ENCODE results near the gene PIBF1.

The PIBF1 gene

DNA sequence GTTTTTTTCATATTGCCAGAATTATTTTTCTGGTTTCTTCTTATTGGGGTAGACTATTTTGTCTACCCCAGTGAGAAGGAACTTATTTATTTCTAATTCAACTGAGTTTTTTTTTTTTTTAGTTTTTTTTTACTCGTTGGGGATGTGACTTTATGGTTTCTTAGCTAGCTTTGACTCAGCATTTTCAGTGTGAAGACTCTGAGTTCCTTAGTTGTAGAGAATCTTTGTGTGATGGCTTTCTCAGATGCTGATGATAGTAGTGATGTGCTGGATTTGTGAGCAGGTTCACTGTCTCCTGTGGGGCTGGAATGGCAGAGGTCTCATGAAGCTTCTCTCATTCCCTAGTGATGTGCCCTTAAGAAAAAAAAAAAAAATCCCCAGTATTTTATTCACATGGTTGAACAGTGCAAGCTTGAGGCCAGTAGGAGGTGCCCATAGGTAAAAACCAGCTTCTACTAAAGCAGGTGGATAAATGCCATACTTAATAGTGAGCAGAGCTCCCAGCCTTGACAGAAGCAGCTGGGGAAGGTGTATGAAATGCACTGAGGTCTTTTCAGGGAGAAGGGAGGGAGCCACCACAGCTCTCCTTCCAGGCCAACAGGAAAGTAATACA, 170.7 kb downstream of the PIBF1 start:
- Histone ChIP-seq H3K9ac (ENCODE audit: low read length) (no peak overlapping the region), H3K4me3 (ENCODE audit: low read length) (no peak overlapping the region), H3K4me1 (ENCODE audit: control insufficient read depth, insufficient read depth, low read length) (peaks cover 23% of the 10 kb centered on the region)

DNA sequence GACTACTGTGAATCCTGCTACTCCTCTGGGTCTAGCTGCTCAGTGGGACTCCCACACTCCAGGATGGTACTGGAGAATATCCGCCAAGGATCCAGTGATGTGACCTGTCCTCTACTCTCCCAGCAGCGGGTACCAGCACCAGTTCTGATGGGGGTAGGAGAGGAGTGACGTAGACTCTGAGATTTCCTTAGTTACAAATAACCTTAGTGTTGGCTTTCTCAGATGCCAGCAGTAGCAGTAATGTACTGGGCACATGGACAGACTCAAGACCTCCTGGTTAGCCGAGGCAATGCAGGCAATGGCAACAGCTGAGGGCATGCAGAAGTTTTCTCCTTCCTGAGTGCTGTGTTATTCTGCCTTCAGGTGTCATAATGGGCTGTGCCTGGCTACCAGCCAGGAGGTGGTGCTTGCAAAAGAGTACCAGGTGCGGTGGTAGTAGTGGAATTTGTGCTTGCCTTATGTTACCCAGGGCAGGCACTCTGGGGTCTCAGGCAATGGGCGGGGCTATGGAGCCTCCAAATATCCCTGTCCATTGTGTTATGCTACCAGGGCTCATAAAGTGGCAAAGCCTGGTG, 171.5 kb downstream of the PIBF1 start:
- no peaks in the 10 kb centered on the region for H3K36me3 ChIP-seq (ENCODE audit: control insufficient read depth, insufficient read depth, low read length)
- no peaks in the 10 kb centered on the region for H3K27me3 ChIP-seq (ENCODE audit: control insufficient read depth, insufficient read depth, low read length)
- peaks cover 23% of the 10 kb centered on the region for H3K4me1 ChIP-seq (ENCODE audit: control insufficient read depth, insufficient read depth, low read length)
- H3K9me3 ChIP-seq (ENCODE audit: control insufficient read depth, low read length): no peaks in the 10 kb centered on the region
- H3K4me3 ChIP-seq (ENCODE audit: low read length): no peak overlapping the region
- no peak overlapping the region for H3K9ac ChIP-seq (ENCODE audit: low read length)

More for the DNA sequence above, 170.7 kb downstream of the PIBF1 start:
- H3K27me3 ChIP-seq (ENCODE audit: control insufficient read depth, insufficient read depth, low read length): no peaks in the 10 kb centered on the region
- no peaks in the 10 kb centered on the region for H3K36me3 ChIP-seq (ENCODE audit: control insufficient read depth, insufficient read depth, low read length)
- H3K9me3 ChIP-seq (ENCODE audit: control insufficient read depth, low read length): no peaks in the 10 kb centered on the region

- no peaks in the 10 kb centered on the region for H3K36me3 ChIP-seq (ENCODE audit: control insufficient read depth, insufficient read depth, low read length)
- H3K9ac ChIP-seq (ENCODE audit: low read length): no peak overlapping the region
- H3K27me3 ChIP-seq (ENCODE audit: control insufficient read depth, insufficient read depth, low read length): no peaks in the 10 kb centered on the region
- peaks cover 5% of the 10 kb centered on the region for H3K4me1 ChIP-seq (ENCODE audit: control insufficient read depth, insufficient read depth, low read length)
- no peaks in the 10 kb centered on the region for H3K9me3 ChIP-seq (ENCODE audit: control insufficient read depth, low read length)
- no peak overlapping the region for H3K4me3 ChIP-seq (ENCODE audit: low read length)
Observed at GRCh38 chr13:72959643-72960042, 177.7 kb downstream of the PIBF1 start.

- H3K4me1 ChIP-seq (ENCODE audit: control insufficient read depth, insufficient read depth, low read length): peaks cover 5% of the 10 kb centered on the region
- no peaks in the 10 kb centered on the region for H3K27me3 ChIP-seq (ENCODE audit: control insufficient read depth, insufficient read depth, low read length)
- no peak overlapping the region for H3K9ac ChIP-seq (ENCODE audit: low read length)
- H3K9me3 ChIP-seq (ENCODE audit: control insufficient read depth, low read length): no peaks in the 10 kb centered on the region
- H3K36me3 ChIP-seq (ENCODE audit: control insufficient read depth, insufficient read depth, low read length): no peaks in the 10 kb centered on the region
- H3K4me3 ChIP-seq (ENCODE audit: low read length): no peak overlapping the region
Observed at GRCh38 chr13:72960114-72960513, 178.2 kb downstream of the PIBF1 start.

DNA sequence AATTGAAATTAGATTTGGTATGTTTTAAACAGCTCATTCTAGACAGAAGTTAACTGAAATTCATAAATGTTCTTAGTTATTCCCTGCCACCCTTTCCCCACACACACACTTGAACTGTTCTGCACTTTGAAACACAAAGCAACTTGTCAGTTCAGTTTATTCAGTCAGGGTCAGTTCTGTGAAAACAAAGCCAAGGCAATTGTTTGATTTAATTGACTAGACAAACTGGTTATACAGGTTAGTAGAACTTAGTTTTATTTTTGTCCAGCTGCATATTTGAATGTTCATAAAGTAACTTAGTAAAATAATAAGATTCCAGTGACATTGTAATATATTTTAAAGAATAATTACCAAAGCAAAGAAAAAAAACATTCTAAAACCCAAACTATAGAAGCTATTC, 178.6 kb downstream of the PIBF1 start:
- Histone ChIP-seq H3K36me3 (ENCODE audit: control insufficient read depth, insufficient read depth, low read length) (no peaks in the 10 kb centered on the region), H3K9me3 (ENCODE audit: control insufficient read depth, low read length) (no peaks in the 10 kb centered on the region), H3K9ac (ENCODE audit: low read length) (no peak overlapping the region), H3K27me3 (ENCODE audit: control insufficient read depth, insufficient read depth, low read length) (no peaks in the 10 kb centered on the region), H3K4me1 (ENCODE audit: control insufficient read depth, insufficient read depth, low read length) (peaks cover 5% of the 10 kb centered on the region), H3K4me3 (ENCODE audit: low read length) (no peak overlapping the region)

DNA sequence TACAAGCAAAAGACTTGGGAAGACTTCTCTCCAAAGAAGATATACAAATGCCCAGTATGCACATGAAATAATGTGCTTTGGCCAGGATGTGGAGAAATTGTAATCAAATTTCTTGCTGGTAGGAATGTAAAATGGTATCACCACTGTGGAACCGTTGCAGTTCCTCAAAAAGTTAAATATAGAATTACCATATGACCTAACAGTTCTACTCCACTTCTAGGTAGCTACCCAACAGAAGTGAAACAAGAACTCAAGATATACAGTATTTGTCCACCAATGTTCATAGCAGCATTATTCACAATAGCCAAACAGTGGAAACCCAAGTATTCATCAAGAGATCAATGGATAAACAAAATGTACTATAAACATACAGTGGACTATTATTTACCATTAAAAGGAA, 181.8 kb downstream of the PIBF1 start:
- H3K4me3 ChIP-seq (ENCODE audit: low read length): no peak overlapping the region
- H3K9me3 ChIP-seq (ENCODE audit: control insufficient read depth, low read length): no peaks in the 10 kb centered on the region

DNA sequence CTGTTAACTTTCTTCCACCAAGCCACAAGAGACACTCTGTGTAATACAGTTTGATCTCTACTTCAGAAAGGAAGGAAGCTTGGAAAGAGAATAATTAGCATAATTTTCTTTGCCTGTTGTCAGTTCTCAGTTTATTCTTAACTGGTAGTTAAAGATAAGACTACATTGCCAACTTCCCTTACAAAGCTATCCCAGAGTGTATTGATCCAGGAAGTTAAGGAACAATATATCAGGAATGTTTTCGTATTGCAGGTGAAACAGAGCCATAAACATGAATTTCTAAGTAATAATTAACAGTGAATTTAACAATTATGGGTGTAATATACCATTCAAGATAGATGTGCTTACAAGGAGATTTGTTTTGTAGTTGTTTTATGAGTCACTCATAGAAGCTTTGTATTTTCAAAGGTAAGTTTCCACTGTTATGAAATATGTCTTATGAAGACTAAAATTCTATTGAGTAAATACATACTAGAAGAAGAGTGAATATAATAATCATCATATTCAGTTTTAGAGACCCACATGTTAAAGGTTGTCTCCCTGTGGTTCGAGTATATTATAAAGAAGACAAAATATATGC, 188.5 kb downstream of the PIBF1 start:
- no peak overlapping the region for H3K4me3 ChIP-seq (ENCODE audit: low read length)

More for the DNA sequence above, 181.8 kb downstream of the PIBF1 start:
- no peaks in the 10 kb centered on the region for H3K36me3 ChIP-seq (ENCODE audit: control insufficient read depth, insufficient read depth, low read length)
- peaks cover 5% of the 10 kb centered on the region for H3K4me1 ChIP-seq (ENCODE audit: control insufficient read depth, insufficient read depth, low read length)
- no peak overlapping the region for H3K9ac ChIP-seq (ENCODE audit: low read length)
- H3K27me3 ChIP-seq (ENCODE audit: control insufficient read depth, insufficient read depth, low read length): no peaks in the 10 kb centered on the region

DNA sequence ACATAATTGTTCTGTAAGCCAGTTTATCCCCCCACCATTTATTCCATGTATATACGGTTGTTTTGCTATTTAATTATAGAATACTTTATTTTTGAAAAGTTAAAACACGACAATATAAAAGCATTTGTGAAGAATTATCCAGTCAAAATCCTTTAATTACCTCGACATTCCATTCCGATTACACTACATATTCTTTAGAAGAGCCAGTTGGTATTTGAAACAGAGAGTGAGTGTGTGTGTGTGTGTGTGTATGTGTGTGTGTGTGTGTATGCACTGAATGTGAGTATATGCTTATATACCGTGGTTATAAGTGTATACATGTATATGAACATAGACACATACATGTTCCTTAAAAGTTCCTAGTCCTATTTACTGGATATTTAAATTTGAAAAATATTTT, 189.0 kb downstream of the PIBF1 start:
- H3K9me3 ChIP-seq (ENCODE audit: control insufficient read depth, low read length): no peaks in the 10 kb centered on the region
- no peaks in the 10 kb centered on the region for H3K36me3 ChIP-seq (ENCODE audit: control insufficient read depth, insufficient read depth, low read length)
- H3K9ac ChIP-seq (ENCODE audit: low read length): no peak overlapping the region
- H3K27me3 ChIP-seq (ENCODE audit: control insufficient read depth, insufficient read depth, low read length): no peaks in the 10 kb centered on the region
- H3K4me1 ChIP-seq (ENCODE audit: control insufficient read depth, insufficient read depth, low read length): peaks cover 10% of the 10 kb centered on the region
- no peak overlapping the region for H3K4me3 ChIP-seq (ENCODE audit: low read length)

More for the DNA sequence above, 188.5 kb downstream of the PIBF1 start:
- no peaks in the 10 kb centered on the region for H3K36me3 ChIP-seq (ENCODE audit: control insufficient read depth, insufficient read depth, low read length)
- H3K4me1 ChIP-seq (ENCODE audit: control insufficient read depth, insufficient read depth, low read length): peaks cover 10% of the 10 kb centered on the region
- H3K27me3 ChIP-seq (ENCODE audit: control insufficient read depth, insufficient read depth, low read length): no peaks in the 10 kb centered on the region
- H3K9me3 ChIP-seq (ENCODE audit: control insufficient read depth, low read length): no peaks in the 10 kb centered on the region
- H3K9ac ChIP-seq (ENCODE audit: low read length): no peak overlapping the region

GRCh38 chr13:72973234-72973633, 191.3 kb downstream of the PIBF1 start:
- no peak overlapping the region for H3K9ac ChIP-seq (ENCODE audit: low read length)
- H3K27me3 ChIP-seq (ENCODE audit: control insufficient read depth, insufficient read depth, low read length): no peaks in the 10 kb centered on the region
- no peak overlapping the region for H3K4me3 ChIP-seq (ENCODE audit: low read length)
- H3K4me1 ChIP-seq (ENCODE audit: control insufficient read depth, insufficient read depth, low read length): peaks cover 10% of the 10 kb centered on the region
- H3K9me3 ChIP-seq (ENCODE audit: control insufficient read depth, low read length): no peaks in the 10 kb centered on the region
- no peaks in the 10 kb centered on the region for H3K36me3 ChIP-seq (ENCODE audit: control insufficient read depth, insufficient read depth, low read length)

DNA sequence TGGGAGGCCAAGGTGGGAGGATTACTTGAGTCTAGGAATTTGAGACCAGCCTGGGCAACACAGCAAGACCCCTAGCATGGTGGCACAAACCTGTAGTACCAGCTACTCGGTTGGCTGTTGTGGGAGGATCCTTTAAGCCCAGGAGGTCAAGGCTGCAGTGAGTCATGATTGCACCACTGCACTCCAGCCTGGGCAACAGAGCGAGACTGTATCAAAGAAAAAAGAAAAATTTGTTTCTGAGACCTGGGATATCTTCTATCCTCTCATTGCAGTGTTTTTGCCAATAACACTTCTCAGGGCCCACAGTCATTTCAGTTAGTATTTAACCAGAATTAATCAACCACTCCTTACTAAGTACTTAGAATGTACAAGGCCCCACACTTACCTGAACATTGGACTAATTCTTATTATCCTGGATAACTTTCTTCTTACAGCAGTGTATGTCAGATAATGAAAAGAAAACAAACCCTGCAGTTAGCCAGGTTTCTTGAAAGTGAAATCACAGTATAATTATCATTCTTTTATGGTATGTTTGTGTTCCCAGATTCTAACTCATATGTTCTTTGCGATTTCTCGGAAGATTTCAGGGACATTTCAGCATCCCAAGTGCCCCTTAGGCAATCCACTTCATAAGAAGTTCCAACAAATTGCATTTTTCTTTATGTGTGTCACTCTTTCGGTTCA, 201.3 kb downstream of the PIBF1 start:
- H3K9me3 ChIP-seq (ENCODE audit: control insufficient read depth, low read length): no peaks in the 10 kb centered on the region
- peaks cover 5% of the 10 kb centered on the region for H3K4me1 ChIP-seq (ENCODE audit: control insufficient read depth, insufficient read depth, low read length)
- H3K9ac ChIP-seq (ENCODE audit: low read length): no peak overlapping the region
- H3K27me3 ChIP-seq (ENCODE audit: control insufficient read depth, insufficient read depth, low read length): no peaks in the 10 kb centered on the region
- no peak overlapping the region for H3K4me3 ChIP-seq (ENCODE audit: low read length)
- no peaks in the 10 kb centered on the region for H3K36me3 ChIP-seq (ENCODE audit: control insufficient read depth, insufficient read depth, low read length)

DNA sequence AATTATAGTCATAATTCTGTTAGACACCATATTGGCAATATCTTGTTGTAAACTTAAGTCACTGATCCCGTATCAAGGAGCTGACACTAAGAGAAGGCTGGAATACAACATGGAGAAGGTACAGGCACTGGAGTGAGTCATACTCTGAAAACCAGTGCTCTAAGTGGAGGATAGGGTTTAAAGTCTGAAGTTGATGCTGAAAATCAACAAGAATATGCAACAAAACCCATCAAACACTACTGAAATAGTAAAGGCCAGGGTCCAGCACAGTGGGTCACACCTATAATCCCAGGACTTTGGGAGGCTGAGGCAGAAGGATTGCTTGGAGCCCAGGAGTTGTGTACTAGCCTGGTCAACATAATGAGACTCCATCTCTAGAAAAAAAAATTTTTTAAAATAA, 203.7 kb downstream of the PIBF1 start:
- H3K27me3 ChIP-seq (ENCODE audit: control insufficient read depth, insufficient read depth, low read length): no peaks in the 10 kb centered on the region
- no peak overlapping the region for H3K4me3 ChIP-seq (ENCODE audit: low read length)
- H3K4me1 ChIP-seq (ENCODE audit: control insufficient read depth, insufficient read depth, low read length): peaks cover 5% of the 10 kb centered on the region
- H3K9me3 ChIP-seq (ENCODE audit: control insufficient read depth, low read length): no peaks in the 10 kb centered on the region
- H3K9ac ChIP-seq (ENCODE audit: low read length): no peak overlapping the region
- H3K36me3 ChIP-seq (ENCODE audit: control insufficient read depth, insufficient read depth, low read length): no peaks in the 10 kb centered on the region

DNA sequence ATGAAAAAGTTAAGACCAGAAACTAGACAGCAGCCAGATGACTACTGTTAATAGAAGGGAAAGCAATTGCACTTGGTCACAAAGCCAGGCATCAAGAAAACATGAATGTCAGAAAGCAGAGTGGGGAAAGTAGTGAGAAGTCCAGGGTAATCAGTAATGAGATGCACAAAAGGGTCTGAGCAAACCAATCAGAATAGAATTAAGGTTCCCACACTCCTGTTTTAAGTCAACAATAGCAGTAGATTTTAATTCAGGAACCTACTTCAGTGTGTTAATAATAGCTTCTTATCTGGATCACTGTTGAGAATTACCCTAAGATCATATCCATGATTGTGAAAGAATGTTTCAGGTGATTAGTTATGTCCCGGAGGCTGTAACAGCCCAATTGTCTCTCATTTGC, 204.3 kb downstream of the PIBF1 start:
- Histone ChIP-seq H3K36me3 (ENCODE audit: control insufficient read depth, insufficient read depth, low read length) (no peaks in the 10 kb centered on the region), H3K27me3 (ENCODE audit: control insufficient read depth, insufficient read depth, low read length) (no peaks in the 10 kb centered on the region), H3K9me3 (ENCODE audit: control insufficient read depth, low read length) (no peaks in the 10 kb centered on the region), H3K9ac (ENCODE audit: low read length) (no peak overlapping the region), H3K4me1 (ENCODE audit: control insufficient read depth, insufficient read depth, low read length) (peaks cover 5% of the 10 kb centered on the region), H3K4me3 (ENCODE audit: low read length) (no peak overlapping the region)

All from mucosa of stomach (tissue), 1 donor.